CD4-positive, alpha-beta T cell treated with Interleukin-2 at 100 ng/mL for 4 hours (primary cell): ENCODE results near the gene EFCC1.

ENCODE experiments used
- DNase-seq: peaks from one replicate; pipeline ENCODE4 v3.0.0-alpha.2; 2020; ENCODE audit warnings: low spot score

Gene EFCC1

GRCh38 chr3:128994581-128995546, 6.2 kb upstream of the EFCC1 start:
- no peak for DNase-seq

DNA sequence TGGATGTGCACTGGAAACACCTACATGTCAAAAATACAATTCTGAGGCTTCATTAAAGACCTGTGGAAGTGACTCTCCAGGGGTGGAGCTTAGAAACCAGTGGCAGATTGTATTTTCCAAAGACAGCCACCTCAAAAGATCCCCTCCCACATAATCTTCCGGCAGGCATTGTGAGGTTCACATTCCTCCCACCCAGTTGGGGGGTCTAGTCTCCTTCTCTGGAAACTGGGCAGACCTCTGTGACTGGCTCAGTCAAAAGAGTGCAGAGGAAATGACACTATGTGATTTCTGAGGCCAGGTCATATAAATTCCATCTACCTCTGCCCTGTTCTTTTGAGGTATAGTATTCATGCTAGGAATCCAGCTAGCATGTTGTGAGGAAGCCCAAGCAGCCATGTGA, 5.4 kb upstream of the EFCC1 start:
- DNase-seq, result no peak

DNA sequence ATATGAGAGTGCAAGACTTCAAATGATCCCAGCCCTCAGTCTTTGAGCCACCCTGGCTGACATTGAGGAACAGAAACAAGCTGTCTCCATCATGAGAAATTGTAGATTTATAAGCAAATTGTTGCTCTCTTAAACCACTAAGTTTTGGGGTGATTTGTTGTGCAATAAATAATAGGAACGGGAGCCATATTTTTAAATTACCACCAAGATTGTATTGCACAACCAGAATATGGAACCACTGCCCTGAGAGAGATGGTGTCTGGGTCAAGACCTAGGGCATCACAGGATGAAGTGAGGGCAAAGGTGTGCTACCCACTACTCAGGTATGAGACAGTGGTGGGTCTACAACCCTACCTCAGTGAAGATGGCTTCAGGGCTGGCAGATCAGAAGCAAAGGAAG, 4.9 kb upstream of the EFCC1 start:
- DNase-seq, result no peak

DNA sequence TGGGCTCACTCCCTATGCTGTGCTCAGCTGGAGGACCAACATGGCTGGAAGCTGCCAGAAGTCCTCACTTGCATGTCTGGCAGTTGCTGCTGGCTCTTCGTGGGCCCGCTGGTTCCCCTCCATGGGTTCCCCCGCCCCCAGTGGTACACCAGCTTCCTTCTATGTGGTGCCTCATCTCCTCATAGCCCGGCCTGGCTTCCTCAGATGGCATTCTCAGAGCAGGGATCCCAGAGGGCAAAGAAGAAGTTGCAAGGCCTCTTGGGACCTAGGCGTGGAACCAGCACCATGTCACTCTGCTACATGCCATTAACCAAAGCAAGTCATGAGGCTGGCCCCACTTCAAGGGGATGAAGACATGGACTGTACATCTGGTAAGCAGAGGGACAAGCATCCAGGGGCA, 4.4 kb upstream of the EFCC1 start:
- no peak for DNase-seq

GRCh38 chr3:128997486-128998133, 3.5 kb upstream of the EFCC1 start:
- DNase-seq, result no peak

DNA sequence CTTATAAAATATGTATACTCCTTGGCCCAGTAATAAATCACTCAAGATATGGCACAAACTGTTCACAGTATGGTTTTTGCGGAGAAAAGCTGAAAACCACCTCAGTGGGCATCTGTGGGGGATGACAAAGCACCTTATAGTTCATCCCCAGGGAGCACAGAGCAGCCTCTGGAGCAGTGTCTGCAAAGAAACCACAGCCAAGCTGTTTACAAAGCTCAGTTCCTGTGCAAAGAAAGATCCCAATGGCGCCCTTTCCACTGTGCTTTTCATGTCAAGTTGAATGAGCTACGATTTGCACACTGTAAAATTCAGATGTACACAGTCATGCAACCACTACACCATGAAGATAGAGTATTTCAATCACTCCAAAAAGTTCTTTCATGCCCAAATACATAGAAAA, 2.5 kb upstream of the EFCC1 start:
- no peak for DNase-seq

- no peak for DNase-seq
Measured at GRCh38 chr3:128999102-128999501, 2.0 kb upstream of the EFCC1 start.

- DNase-seq, result no peak
Measured at GRCh38 chr3:129000742-129001100, 383 bp upstream of the EFCC1 start.

DNA sequence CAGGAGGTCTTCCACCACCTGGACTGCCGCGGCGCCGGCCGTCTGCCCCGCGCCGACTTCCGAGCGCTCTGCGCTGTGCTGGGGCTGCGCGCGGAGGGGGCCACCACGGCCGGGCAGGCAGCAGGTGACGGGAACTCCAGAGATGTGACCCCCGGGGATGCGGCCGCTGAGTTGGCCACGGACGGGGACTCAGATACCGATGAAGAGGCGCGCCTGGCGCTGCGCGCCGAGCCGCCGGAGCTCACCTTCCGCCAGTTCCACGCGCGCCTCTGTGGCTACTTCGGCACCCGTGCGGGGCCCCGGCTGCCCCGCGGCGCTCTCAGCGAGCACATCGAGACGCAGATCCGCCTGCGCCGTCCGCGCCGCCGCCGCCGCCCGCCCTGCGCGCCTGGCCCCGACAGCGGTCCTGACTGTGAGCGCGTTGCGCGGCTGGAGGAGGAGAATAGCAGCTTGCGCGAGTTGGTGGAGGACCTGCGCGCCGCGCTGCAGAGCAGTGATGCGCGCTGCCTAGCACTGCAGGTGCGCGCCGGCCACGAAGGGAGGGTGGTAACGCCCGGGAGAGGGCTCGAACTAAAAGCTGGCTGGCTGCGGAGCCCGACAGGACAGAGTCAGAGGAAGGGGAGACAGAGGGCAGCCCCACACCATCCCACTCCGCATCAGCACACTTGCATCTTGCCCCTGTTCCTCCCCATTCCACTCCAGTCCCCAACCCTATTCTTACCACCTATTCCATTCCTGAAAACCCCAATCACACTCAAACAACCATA, 885 bp downstream of the EFCC1 start:
- DNase-seq, result no peak

DNA sequence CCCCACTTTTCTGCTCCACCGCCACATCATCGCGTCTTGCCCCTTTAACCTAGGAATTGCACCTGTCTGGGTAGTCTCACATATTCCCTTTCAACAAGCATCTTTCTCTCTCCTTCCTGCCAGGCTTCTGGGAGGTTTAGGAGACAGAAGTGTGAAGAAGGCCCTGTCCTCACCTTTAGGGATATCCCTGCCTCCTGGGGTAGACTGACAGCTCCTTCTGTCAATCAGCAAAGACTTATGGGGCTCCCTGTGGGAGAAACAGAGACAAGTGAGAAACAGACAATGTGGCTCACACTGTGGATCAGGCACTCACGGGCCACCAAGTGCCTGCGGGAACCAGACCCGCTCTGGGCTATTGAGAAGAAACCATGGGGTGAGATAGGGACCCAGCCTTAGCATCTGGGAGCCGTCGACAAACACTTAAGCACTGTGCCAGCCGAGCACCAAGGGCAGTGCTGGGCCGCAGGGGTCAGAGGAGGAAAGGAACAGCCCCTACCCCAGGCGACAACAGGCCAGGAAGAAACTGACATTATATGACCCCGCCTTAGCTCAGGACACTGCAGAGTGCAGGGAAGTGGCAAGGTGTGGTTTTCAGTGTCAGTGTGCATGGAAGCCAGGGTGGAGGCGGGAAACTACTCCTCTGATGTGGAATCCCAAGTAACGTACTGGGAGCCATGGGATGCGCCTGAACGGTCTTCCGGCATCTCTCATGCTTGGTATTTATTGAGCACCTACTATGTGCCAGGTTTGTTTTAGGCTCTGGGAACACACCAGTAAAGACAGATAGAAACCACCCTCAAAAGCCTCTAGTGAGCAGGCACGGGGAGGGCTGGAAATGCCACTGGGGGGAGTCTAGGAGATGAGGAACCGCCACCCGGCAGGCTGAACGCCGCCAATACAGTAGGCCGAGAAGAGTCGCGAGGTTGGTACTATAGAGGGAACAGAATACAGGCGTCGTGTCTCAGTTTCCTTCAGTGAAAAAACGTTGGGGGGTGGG, 1.8 kb downstream of the EFCC1 start:
- DNase-seq, result no peak

GRCh38 chr3:129003578-129004112, 2.5 kb downstream of the EFCC1 start:
- DNase-seq, result peak; percentile 48

GRCh38 chr3:129004639-129005295, 3.7 kb downstream of the EFCC1 start:
- no peak for DNase-seq

- DNase-seq, result no peak
Measured at GRCh38 chr3:129005526-129006303, 4.6 kb downstream of the EFCC1 start.

GRCh38 chr3:129006864-129007263, 5.8 kb downstream of the EFCC1 start:
- no peak for DNase-seq

GRCh38 chr3:129007792-129008191, 6.7 kb downstream of the EFCC1 start:
- no peak for DNase-seq

DNA sequence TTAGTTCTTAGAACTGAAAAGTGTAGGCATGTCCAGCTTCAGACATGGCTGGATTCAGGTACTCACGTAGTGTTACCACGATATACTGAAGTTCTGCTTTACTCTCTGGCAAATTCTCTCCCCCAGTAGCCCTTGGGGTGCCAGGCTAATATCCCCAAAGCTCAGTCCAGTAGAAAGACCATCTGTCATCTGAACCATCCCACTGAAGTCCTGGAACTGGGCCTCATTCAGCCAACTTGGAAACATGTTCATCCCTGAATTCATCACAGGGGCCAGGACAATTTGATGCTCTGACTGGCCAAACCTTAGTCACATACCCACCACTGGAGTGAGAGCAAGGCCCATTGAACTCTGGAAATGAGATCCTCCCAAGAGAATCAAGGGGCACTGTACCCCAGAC, 8.2 kb downstream of the EFCC1 start:
- DNase-seq, result no peak

GRCh38 chr3:129010310-129010956, 9.3 kb downstream of the EFCC1 start:
- no peak for DNase-seq

DNA sequence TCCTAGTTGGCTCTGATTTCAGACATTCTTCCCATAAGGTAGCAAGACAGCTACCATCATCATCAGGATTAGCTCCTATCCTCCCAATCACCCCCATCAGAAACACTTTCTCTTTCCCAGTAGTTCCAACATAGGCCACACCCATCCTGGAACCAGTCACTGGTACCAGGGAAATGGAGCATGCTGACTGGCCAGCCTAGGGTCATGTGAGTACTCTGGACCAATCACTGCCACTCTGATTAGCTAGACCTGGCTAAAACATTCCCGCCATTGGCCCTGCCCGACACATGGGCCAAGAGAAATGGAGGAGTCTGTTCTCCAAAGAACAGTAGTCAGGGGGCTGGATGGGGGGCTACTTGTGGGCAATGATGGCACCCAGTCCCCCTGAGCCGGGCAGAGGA, 12.4 kb downstream of the EFCC1 start:
- no peak for DNase-seq

- no peak for DNase-seq
Measured at GRCh38 chr3:129014148-129014547, 13.0 kb downstream of the EFCC1 start.
